GM12878 (cell line): ENCODE measurements around the gene DIP2B. TPM values are rescaled to one million over a fixed set of nuclear protein-coding genes. Genes with fewer than 3 reads are reported as not detected.

Experiments used
- NBN ChIP-seq: fragments of 450-650 bp; IDR thresholded peaks from 2 replicates; pipeline ENCODE4 v1.6.1; 2016
- STAT1 ChIP-seq: fragments of 450-650 bp; conservative IDR thresholded peaks from 2 replicates; pipeline ENCODE4 v1.6.1; 2014; ENCODE audit warnings: antibody characterized with exemption, mild to moderate bottlenecking
- TCF12 ChIP-seq: IDR thresholded peaks from 2 replicates; pipeline ENCODE4 v1.6.1; 2011; ENCODE audit warnings: low read depth, mild to moderate bottlenecking, low read length
- ZNF207 ChIP-seq: fragments of 450-650 bp; IDR thresholded peaks from 2 replicates; pipeline ENCODE4 v1.6.1; 2014; ENCODE audit warnings: antibody characterized with exemption, mild to moderate bottlenecking, borderline replicate concordance
- polyA plus RNA-seq, 11 experiments: library from polyadenylated mRNA; depleted of rRNA in 4 of 11; unstranded in 6 of 11; stranded (reverse) in 5 of 11; fragments of >200 nt; fragmentation: Nextera tagmentation in 4 of 11; fragmentation: Illumina TruSeq in 1 of 11; extraction: Ambion mirVana in 4 of 11; extraction: Trizol in 1 of 11; gene quantifications; 1 replicate in 1 of 11; 2 replicates in 10 of 11; pipeline versions ENCODE4 v1.2.1 to v1.2.3, GENCODE V29; 2011 to 2016; ENCODE audit warnings: inconsistent platforms in 2 of 11, missing spikeins in 2 of 11, low read depth in 1 of 11
- total RNA-seq, 4 experiments: library from RNA; depleted of rRNA in 3 of 4; stranded (reverse); fragments of >200 nt in 3 of 4; fragmentation: Illumina TruSeq in 1 of 4; extraction: Trizol in 1 of 4; gene quantifications; 2 replicates each; pipeline versions ENCODE4 v1.2.1 to v1.2.3, GENCODE V29; 2013 to 2021
- TF ChIP-seq, protein P1 (sequence below): fragments of 450-650 bp; IDR thresholded peaks from 2 replicates; pipeline ENCODE4 v1.6.1; 2017; ENCODE audit warnings: antibody characterized with exemption, mild to moderate bottlenecking, moderate library complexity
- TF ChIP-seq, protein P2 (sequence below): fragments of 450-650 bp; formaldehyde crosslinking; IDR thresholded peaks from 2 replicates; pipeline ENCODE4 v1.4.0; 2020; ENCODE audit warnings: mild to moderate bottlenecking, moderate library complexity

The DIP2B gene
- total and polyA plus RNA-seq, 10 of the 15 experiments (the other 5 are each of a cell fraction or from before 2014, with no cell fraction given): 4.5 to 30.0 (median 18.6) TPM

DNA sequence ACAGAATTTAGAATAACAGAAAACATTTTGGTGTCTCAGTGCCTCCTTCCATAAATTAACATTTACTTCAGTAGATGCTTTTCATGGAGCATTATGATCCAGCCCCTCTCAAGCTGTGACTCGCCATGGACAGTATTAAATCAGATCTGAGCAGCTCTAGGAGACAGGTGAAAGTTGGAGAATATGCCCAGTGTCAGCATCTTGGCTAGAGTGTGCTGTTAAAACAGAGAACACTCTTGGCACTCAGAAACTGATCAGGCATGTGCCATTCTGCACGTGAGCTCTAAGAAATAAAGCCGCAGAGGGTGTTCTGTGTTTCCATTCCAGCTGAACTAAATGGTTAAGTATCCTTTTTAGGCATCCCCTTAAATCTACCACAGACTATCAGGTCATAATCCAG lies 68.0 kb downstream of the DIP2B start (continued):
- TF ChIP-seq TCF12 (no peak), NBN (no peak), ZNF207 (no peak), STAT1 (no peak)
- TF ChIP-seq, protein P1, sequence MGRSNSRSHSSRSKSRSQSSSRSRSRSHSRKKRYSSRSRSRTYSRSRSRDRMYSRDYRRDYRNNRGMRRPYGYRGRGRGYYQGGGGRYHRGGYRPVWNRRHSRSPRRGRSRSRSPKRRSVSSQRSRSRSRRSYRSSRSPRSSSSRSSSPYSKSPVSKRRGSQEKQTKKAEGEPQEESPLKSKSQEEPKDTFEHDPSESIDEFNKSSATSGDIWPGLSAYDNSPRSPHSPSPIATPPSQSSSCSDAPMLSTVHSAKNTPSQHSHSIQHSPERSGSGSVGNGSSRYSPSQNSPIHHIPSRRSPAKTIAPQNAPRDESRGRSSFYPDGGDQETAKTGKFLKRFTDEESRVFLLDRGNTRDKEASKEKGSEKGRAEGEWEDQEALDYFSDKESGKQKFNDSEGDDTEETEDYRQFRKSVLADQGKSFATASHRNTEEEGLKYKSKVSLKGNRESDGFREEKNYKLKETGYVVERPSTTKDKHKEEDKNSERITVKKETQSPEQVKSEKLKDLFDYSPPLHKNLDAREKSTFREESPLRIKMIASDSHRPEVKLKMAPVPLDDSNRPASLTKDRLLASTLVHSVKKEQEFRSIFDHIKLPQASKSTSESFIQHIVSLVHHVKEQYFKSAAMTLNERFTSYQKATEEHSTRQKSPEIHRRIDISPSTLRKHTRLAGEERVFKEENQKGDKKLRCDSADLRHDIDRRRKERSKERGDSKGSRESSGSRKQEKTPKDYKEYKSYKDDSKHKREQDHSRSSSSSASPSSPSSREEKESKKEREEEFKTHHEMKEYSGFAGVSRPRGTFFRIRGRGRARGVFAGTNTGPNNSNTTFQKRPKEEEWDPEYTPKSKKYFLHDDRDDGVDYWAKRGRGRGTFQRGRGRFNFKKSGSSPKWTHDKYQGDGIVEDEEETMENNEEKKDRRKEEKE: no peak
- TF ChIP-seq, protein P2, sequence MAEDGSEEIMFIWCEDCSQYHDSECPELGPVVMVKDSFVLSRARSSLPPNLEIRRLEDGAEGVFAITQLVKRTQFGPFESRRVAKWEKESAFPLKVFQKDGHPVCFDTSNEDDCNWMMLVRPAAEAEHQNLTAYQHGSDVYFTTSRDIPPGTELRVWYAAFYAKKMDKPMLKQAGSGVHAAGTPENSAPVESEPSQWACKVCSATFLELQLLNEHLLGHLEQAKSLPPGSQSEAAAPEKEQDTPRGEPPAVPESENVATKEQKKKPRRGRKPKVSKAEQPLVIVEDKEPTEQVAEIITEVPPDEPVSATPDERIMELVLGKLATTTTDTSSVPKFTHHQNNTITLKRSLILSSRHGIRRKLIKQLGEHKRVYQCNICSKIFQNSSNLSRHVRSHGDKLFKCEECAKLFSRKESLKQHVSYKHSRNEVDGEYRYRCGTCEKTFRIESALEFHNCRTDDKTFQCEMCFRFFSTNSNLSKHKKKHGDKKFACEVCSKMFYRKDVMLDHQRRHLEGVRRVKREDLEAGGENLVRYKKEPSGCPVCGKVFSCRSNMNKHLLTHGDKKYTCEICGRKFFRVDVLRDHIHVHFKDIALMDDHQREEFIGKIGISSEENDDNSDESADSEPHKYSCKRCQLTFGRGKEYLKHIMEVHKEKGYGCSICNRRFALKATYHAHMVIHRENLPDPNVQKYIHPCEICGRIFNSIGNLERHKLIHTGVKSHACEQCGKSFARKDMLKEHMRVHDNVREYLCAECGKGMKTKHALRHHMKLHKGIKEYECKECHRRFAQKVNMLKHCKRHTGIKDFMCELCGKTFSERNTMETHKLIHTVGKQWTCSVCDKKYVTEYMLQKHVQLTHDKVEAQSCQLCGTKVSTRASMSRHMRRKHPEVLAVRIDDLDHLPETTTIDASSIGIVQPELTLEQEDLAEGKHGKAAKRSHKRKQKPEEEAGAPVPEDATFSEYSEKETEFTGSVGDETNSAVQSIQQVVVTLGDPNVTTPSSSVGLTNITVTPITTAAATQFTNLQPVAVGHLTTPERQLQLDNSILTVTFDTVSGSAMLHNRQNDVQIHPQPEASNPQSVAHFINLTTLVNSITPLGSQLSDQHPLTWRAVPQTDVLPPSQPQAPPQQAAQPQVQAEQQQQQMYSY (CRISPR knock-in tag): no peak
